Small intestine (tissue), 16 donors: ENCODE measurements around the gene MAGED4B. TPM values are rescaled to one million over a fixed set of nuclear protein-coding genes. Genes with fewer than 3 reads are reported as not detected.
"Not testable (repeated sequence)": the region's sequence is repeated elsewhere in the genome, so short reads cannot be mapped to it uniquely, and the experiment has no call there.

Experiments used
- DNase-seq, 2 donors: peaks; one replicate each; pipeline versions ENCODE4 v3.0.0 to v3.0.0-alpha.2; 2013
- FAIRE-seq: peaks from 2 replicates; lab custom pipeline; 2012; peaks lifted over from hg19 to GRCh38; lab: Jason Lieb, UNC
- H3K27ac ChIP-seq, 3 donors: one replicate each; pipeline ENCODE4 v1.5.1; 2013; ENCODE audit warnings: low read length in 2 of 3, mild to moderate bottlenecking in 2 of 3, control low read depth in 1 of 3, inconsistent platforms in 1 of 3, low read depth in 1 of 3, moderate library complexity in 1 of 3
- H3K27me3 ChIP-seq, 3 donors: one replicate each; pipeline ENCODE4 v1.6.1; 2013; ENCODE audit warnings: low read length in 3 of 3, inconsistent platforms in 1 of 3; ENCODE audit not compliant: control insufficient read depth in 3 of 3, insufficient read depth in 3 of 3
- H3K36me3 ChIP-seq, 3 donors: one replicate each; pipeline ENCODE4 v1.6.1; 2013; ENCODE audit warnings: low read length in 3 of 3, inconsistent platforms in 1 of 3, low read depth in 1 of 3, mild to moderate bottlenecking in 1 of 3, moderate library complexity in 1 of 3; ENCODE audit not compliant: control insufficient read depth in 3 of 3, insufficient read depth in 2 of 3
- H3K4me1 ChIP-seq, 3 donors: one replicate each; pipeline ENCODE4 v1.6.1; 2013; ENCODE audit warnings: low read length in 2 of 3, inconsistent platforms in 1 of 3, low read depth in 1 of 3, mild to moderate bottlenecking in 1 of 3, moderate library complexity in 1 of 3; ENCODE audit not compliant: control insufficient read depth in 3 of 3, insufficient read depth in 2 of 3
- H3K4me3 ChIP-seq, 3 donors: one replicate each; pipeline ENCODE4 v1.5.1; 2013; ENCODE audit warnings: low read length in 3 of 3, control low read depth in 1 of 3, inconsistent platforms in 1 of 3, low read depth in 1 of 3, mild to moderate bottlenecking in 1 of 3, moderate library complexity in 1 of 3
- H3K9me3 ChIP-seq, 2 donors: one replicate each; pipeline ENCODE4 v1.6.1; 2013; ENCODE audit warnings: low read depth in 1 of 2, low read length in 1 of 2; ENCODE audit not compliant: control insufficient read depth in 2 of 2, insufficient read depth in 1 of 2
- WGBS, 3 donors: extraction: QIAGEN DNeasy Blood & Tissue Kit; methylation state at CpG; one replicate each; pipeline ENCODE4 v1.1.7; 2013; 5-methylcytosine and 5-hydroxymethylcytosine counted together
- long read RNA-seq, 10 donors: transcript quantifications; one replicate each; lab custom pipeline, GENCODE V29; 2026
- polyA plus RNA-seq, 4 donors: library from polyadenylated mRNA; stranded (reverse) in 3 of 4; unstranded in 1 of 4; fragments of 200-250 nt in 3 of 4; fragments of 120-200 nt in 1 of 4; gene quantifications; one replicate each; pipeline versions ENCODE4 v1.2.1 to v1.2.3, GENCODE V29; 2013
- donor health status: healthy with polysubstance abuse.
- donor health status: control.
- donor health status: control.
- donor health status: Bipolar disorder and iron deficiency.
- donor health status: healthy.

Gene MAGED4B, protein sequence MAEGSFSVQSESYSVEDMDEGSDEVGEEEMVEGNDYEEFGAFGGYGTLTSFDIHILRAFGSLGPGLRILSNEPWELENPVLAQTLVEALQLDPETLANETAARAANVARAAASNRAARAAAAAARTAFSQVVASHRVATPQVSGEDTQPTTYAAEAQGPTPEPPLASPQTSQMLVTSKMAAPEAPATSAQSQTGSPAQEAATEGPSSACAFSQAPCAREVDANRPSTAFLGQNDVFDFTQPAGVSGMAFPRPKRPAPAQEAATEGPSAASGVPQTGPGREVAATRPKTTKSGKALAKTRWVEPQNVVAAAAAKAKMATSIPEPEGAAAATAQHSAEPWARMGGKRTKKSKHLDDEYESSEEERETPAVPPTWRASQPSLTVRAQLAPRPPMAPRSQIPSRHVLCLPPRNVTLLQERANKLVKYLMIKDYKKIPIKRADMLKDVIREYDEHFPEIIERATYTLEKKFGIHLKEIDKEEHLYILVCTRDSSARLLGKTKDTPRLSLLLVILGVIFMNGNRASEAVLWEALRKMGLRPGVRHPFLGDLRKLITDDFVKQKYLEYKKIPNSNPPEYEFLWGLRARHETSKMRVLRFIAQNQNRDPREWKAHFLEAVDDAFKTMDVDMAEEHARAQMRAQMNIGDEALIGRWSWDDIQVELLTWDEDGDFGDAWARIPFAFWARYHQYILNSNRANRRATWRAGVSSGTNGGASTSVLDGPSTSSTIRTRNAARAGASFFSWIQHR
- 100 to 1,000 TPM in 1 of 4 donors, 1 to 10 TPM in 3; 1.6 to 104 (median 7.4) TPM for polyA plus RNA-seq
- long read RNA-seq, donor 1, partial matches to known transcripts = 46 of 54 reads
- long read RNA-seq, donor 1, other reads (novel, unspliced or antisense) = 7 of 54 reads
- long read RNA-seq, donor 2 = 0 reads
- long read RNA-seq, donor 3, partial matches to known transcripts = 15 of 15 reads
- long read RNA-seq, donor 3, other reads (novel, unspliced or antisense) = 0 of 15 reads
- long read RNA-seq, donor 4 = 0 reads
- long read RNA-seq, donor 5, partial matches to known transcripts = 5 of 6 reads
- long read RNA-seq, donor 5, other reads (novel, unspliced or antisense) = 0 of 6 reads
- long read RNA-seq, donor 6 = 0 reads
- long read RNA-seq, donor 7, partial matches to known transcripts = 8 of 11 reads
- long read RNA-seq, donor 7, other reads (novel, unspliced or antisense) = 0 of 11 reads
- long read RNA-seq, donor 8 = 0 reads
- long read RNA-seq, donor 9, partial matches to known transcripts = 0 of 1 reads
- long read RNA-seq, donor 9, other reads (novel, unspliced or antisense) = 0 of 1 reads
- long read RNA-seq, donor 10, partial matches to known transcripts = 65 of 66 reads
- long read RNA-seq, donor 10, other reads (novel, unspliced or antisense) = 0 of 66 reads

DNA sequence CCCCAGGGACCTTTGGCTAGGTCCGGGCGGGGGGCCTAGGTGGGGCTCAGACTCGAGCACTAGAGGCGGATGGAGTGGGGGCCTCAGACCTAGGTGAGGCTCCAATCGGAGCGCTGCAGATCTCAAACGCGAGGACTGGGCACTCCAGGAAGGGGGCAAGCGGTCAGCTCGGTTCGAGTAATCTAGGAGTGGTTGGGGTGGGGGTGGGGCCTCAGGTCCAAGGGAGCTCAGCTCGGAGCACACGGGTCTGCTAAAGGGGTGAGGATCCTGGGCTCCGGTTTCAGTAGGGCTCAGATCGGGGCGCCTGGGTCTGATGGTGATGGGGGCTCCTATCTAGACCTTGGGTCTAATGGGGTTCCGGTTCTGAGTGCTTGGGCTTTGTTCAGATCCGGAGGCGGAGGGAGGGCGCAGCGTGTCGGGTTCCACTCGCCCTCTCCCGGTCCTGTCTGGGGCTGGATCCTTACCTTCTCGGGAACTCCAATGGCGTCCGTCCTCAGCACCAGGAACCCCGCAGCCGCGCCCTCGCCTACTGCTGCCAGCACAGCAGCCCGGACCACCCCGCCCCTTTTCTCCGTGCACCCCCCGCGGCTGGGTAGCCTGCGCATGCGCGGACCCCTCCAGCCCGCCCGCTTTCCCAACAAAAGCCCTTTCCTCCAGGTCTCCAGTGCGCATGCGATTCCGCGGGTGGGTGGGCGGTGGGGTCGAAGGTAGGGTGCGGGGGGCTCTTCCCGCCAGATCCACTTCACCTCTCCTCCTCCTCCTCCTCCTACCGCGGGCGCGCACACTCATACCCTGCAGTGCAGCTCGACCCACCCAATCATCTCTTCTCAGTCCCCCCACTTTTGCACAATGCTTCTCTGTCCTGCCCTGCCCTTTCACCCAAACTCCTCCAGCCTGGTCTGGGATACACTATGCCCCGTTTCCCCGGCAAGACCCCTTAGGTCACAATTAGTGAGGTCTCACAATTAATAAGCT, at the start of gene MAGED4B:
MAGED4B (minus strand) TSS at position 518 of the 975 bp plus-strand sequence. CDS start 1,011 bp downstream, outside the sequence.
- H3K9me3 ChIP-seq, DNase-seq, FAIRE-seq, H3K36me3 ChIP-seq, H3K4me3 ChIP-seq, H3K27me3 ChIP-seq, H3K27ac ChIP-seq, H3K4me1 ChIP-seq: not testable (repeated sequence)
- no CpG with 5 or more reads among the region's 56 CpGs for WGBS, 3 donors

DNA sequence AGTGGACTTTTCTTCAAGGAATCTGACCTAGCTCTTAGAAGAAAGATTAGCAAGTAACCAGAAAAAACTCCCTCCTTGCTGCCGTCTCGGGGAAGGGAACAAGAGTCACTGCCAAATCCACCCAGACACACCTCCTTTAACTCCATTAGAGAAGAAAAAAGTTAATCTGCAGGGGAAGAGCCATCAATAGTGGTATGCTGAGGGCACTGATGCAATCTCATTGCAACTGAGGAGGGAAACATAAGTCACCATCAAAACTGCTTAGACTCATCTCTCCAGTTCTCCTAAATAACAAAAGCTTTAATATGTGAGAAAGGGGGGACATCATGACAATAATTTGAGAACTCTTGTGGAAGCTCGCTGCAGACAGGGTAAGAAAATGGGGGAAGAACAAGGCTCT, 49.3 kb upstream of the MAGED4B start:
- Histone ChIP-seq H3K27ac (no peak overlapping the region), H3K36me3 (no peaks in the 10 kb centered on the region), H3K9me3 (no peaks in the 10 kb centered on the region), H3K4me1 (no peaks in the 10 kb centered on the region), H3K4me3 (no peak overlapping the region), H3K27me3 (no peaks in the 10 kb centered on the region)
- WGBS, 3 donors = 54 to 59% (median 56%) methylated on average over 3 of the region's 3 CpGs
- DNase-seq = no peak
- FAIRE-seq = no peak

DNA sequence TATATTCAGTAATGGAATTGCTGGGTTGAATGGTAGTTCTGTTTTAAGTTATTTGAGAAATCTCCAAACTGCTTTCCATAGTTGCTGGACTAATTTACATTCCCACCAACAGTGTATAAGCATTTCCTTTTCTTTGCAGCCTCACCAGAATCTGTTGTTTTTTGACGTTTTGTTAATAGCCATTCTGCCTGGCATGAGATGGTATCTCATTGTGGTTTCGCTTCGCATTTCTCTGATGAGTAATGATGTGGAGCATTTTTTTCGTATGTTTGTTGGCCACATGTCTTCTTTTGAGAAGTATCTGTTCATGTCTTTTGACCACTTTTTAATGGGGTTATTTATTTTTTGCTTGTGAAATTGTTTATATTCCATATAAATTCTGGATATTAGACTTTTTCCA, 13.6 kb upstream of the MAGED4B start:
- 51 to 80% (median 74%) methylated on average over 4 of the region's 4 CpGs for WGBS, 3 donors
- Histone ChIP-seq H3K36me3 (no peaks in the 10 kb centered on the region), H3K9me3 (no peaks in the 10 kb centered on the region), H3K27me3 (no peaks in the 10 kb centered on the region), H3K4me1 (no peaks in the 10 kb centered on the region), H3K27ac (no peak overlapping the region), H3K4me3 (no peak overlapping the region)
- FAIRE-seq (no peak), DNase-seq (no peak)

DNA sequence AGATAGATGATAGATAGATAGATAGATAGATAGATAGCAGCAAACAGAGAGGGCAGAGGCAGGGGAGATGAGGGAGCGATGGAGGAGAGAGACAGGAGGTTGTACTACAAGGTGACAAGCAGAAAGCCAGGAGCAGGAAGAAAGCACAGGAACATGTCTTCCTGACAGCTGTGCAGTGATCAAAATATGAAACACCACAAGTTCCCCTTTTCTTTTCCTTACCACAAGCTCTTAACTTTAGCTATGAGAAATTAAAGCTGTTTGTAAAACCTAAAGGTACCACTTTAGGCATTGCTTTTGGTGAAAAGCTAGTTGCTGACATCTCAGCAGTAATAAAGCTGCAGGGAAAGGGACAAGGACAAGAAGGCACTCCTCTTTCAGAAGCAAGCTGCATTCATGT, 9.1 kb upstream of the MAGED4B start:
- Histone ChIP-seq H3K9me3 (no peaks in the 10 kb centered on the region), H3K4me1 (no peaks in the 10 kb centered on the region), H3K27ac (no peak overlapping the region), H3K27me3 (no peaks in the 10 kb centered on the region), H3K36me3 (no peaks in the 10 kb centered on the region), H3K4me3 (no peak overlapping the region)
- WGBS, 3 donors = 23 to 71% (median 33%) methylated on average over 1 of the region's 1 CpG
- DNase-seq (no peak), FAIRE-seq (no peak)

DNA sequence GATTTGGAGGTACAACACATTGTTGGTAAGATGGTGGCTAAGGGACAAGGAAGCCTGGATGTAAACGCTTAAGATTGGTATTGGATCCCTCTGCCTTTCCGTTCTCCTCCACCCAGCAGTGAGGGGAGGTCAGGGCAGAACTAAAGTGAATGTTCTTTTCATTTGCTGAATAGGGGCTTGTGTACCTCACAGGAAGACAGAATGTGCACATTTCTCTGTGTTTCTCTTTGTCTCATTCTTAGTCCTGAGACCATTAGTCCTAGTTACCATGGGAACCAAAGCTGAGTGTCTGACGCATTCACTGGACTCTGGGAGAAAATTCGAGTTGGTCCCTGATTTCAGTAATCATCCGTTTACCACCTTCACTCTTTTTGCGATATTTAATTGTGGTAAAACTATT, 26.7 kb downstream of the MAGED4B start:
- not testable (repeated sequence) for H3K4me3 ChIP-seq, H3K36me3 ChIP-seq, H3K4me1 ChIP-seq, H3K27me3 ChIP-seq, H3K27ac ChIP-seq, FAIRE-seq, H3K9me3 ChIP-seq, DNase-seq
- WGBS, 3 donors = no CpG with 5 or more reads among the region's 6 CpGs

DNA sequence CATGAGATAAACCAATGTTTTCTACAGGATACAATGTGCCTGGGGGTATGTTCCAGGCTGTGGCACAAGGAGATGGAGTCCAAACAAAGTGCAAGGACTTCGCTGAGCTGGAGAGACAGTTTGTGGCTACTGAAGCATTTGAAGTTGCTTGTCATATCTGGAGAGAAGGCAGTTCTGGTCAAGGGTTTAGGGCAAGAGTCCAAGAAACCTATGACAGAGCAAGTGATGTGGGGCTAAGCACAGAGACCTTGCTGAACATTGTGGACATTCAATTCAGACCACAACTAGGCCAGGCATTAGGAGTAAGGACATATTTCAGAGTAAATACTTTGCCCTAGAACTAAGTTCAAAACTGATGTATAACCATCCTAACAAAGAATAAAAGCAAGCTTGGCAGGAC, 34.8 kb downstream of the MAGED4B start:
- no peaks in the 10 kb centered on the region for H3K9me3 ChIP-seq
- H3K4me3 ChIP-seq = no peak overlapping the region
- H3K27me3 ChIP-seq = no peaks in the 10 kb centered on the region
- H3K27ac ChIP-seq = no peak overlapping the region
- 14 to 81% (median 70%) methylated on average over 1 of the region's 1 CpG for WGBS, 3 donors
- no peak for FAIRE-seq
- DNase-seq = no peak
- H3K4me1 ChIP-seq = no peaks in the 10 kb centered on the region
- H3K36me3 ChIP-seq = no peaks in the 10 kb centered on the region

DNA sequence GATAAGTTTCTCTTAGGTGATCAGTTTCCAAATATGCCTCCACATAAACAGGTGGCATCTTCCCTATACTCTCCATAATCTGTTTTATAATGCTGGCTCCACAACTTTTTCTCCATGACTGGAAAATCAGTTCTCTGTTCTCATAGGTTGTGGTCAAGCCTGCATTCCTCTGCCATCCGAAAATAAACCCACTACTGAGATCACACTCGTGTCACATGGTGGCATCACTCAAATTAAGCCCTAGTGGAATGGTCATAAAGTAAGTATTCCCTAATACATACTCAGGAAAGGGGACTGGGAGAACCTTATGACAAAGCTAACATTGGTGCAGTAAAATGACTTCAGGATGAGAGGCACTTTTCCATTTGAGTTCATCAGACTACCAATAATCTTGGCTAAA, 37.6 kb downstream of the MAGED4B start:
- H3K4me1 ChIP-seq = no peaks in the 10 kb centered on the region
- FAIRE-seq = no peak
- H3K27me3 ChIP-seq = no peaks in the 10 kb centered on the region
- no peak for DNase-seq
- H3K27ac ChIP-seq = no peak overlapping the region
- 38 to 70% (median 63%) methylated on average over 2 of the region's 2 CpGs for WGBS, 3 donors
- no peak overlapping the region for H3K4me3 ChIP-seq
- H3K9me3 ChIP-seq = no peaks in the 10 kb centered on the region
- H3K36me3 ChIP-seq = no peaks in the 10 kb centered on the region
